CD4-positive, alpha-beta T cell treated with Interleukin-2 at 100 ng/mL for 4 hours (primary cell): ENCODE measurements around the gene ADAM10.

Source experiments
- DNase-seq: peaks from one replicate; pipeline ENCODE4 v3.0.0-alpha.2; 2020; ENCODE audit warnings: low spot score

The ADAM10 gene

GRCh38 chr15:58551764-58552504, 197.6 kb downstream of the ADAM10 start:
- no peak for DNase-seq

- DNase-seq: no peak
These were observed 198.3 kb downstream of the ADAM10 start for GRCh38 chr15:58551084-58551763.

- no peak for DNase-seq
These were observed 199.8 kb downstream of the ADAM10 start for GRCh38 chr15:58549785-58550074.

GRCh38 chr15:58549013-58549784, 200.3 kb downstream of the ADAM10 start:
- DNase-seq: no peak

GRCh38 chr15:58548308-58549012, 201.0 kb downstream of the ADAM10 start:
- DNase-seq: no peak

- DNase-seq: no peak
These were observed 201.7 kb downstream of the ADAM10 start for GRCh38 chr15:58547628-58548307.

- DNase-seq: no peak
These were observed 202.6 kb downstream of the ADAM10 start for GRCh38 chr15:58546635-58547627.

- no peak for DNase-seq
These were observed 203.4 kb downstream of the ADAM10 start for GRCh38 chr15:58546066-58546591.

- peak; percentile 74 for DNase-seq
These were observed 204.0 kb downstream of the ADAM10 start for GRCh38 chr15:58545307-58546065.

- no peak for DNase-seq
These were observed 204.8 kb downstream of the ADAM10 start for GRCh38 chr15:58544756-58545155.

- DNase-seq: no peak
These were observed 205.7 kb downstream of the ADAM10 start for GRCh38 chr15:58543664-58544335.

GRCh38 chr15:58541410-58542087, 208.0 kb downstream of the ADAM10 start:
- DNase-seq: no peak

GRCh38 chr15:58539548-58539947, 210.0 kb downstream of the ADAM10 start:
- no peak for DNase-seq

- no peak for DNase-seq
These were observed 210.6 kb downstream of the ADAM10 start for GRCh38 chr15:58538901-58539300.
